Stimulated activated naive CD8-positive, alpha-beta T cell treated with anti-CD3 and anti-CD28 coated beads, Interleukin-15, amount 100 ng/mL, for 72 hours (primary cell): ENCODE results near the gene ALDH1A2.
A peak's percentile ranks its signal among the peaks of the same experiment; 100 is the strongest.
"Not testable (repeated sequence)": the region's sequence is repeated elsewhere in the genome, so short reads cannot be mapped to it uniquely, and the experiment has no call there.

Experiments
- ATAC-seq: fragments of 150-1000 bp; cut with Tn5 transposase; 2 replicates; pipeline ENCODE4 v1.10.0; 2021; ENCODE audit warnings: mild to moderate bottlenecking, moderate library complexity
- DNase-seq, 2 donors: peaks; one replicate each; pipeline ENCODE4 v3.0.0; 2021 to 2022
- H3K27ac Mint-ChIP-seq, 2 donors: one replicate each; pipeline ENCODE4 v1.8.0; 2022; ENCODE audit warnings: mild to moderate bottlenecking in 2 of 2, mixed read lengths in 2 of 2, moderate library complexity in 2 of 2
- H3K27me3 Mint-ChIP-seq: one replicate; pipeline ENCODE4 v1.8.0; 2022; ENCODE audit warnings: mixed read lengths
- H3K4me1 Mint-ChIP-seq: one replicate; pipeline ENCODE4 v1.8.0; 2022; ENCODE audit warnings: mild to moderate bottlenecking, mixed read lengths
- H3K4me3 Mint-ChIP-seq, 2 donors: one replicate each; pipeline ENCODE4 v1.8.0; 2022; ENCODE audit warnings: mild to moderate bottlenecking in 2 of 2, mixed read lengths in 2 of 2, moderate library complexity in 1 of 2
- H3K9me3 Mint-ChIP-seq, 2 donors: one replicate each; pipeline ENCODE4 v1.8.0; 2022; ENCODE audit warnings: mixed read lengths in 2 of 2

ALDH1A2 gene

DNA sequence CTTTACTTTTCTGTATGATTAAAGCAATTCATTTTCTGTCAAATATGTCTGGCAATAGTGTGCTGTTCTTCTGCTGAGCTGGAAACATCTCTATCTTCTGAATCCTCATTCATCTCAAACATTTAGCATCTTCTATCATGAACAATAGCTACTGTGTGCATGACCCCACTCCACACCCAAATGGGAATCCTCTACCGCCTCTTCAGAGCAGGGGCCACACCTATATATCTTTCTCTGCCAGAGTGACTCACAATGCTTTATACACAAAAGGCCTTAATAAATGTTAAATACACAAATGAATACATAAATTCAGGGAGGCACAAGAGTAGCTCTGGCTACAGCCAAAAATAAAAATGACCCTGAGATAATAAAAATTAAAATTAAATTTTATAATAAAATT lies 8.0 kb downstream of the ALDH1A2 start:
- Mint-ChIP-seq H3K27ac (no peak overlapping the region), H3K27me3 (peaks cover 63% of the 10 kb centered on the region), H3K4me3 (no peak overlapping the region), H3K9me3 (no peaks in the 10 kb centered on the region), H3K4me1 (no peaks in the 10 kb centered on the region)
- DNase-seq: no peak
- no peak for ATAC-seq

DNA sequence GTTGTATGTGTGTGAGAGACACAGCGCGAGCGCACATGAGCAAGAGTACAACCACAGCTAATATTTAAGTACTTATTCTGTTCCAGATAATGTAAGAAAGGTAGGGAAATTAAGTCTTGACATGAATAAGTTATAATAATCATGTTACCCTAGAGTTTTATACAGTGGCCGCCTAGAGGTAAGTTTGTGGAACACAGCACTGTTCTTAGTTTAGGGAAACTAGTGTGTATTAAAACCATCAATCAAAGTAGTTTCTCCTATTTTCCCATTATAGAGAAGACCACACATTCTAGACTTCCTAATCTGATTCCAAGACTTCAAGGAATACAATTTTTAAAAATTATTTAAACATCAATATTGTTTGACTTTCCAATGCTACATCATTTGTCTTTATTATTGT lies 9.5 kb downstream of the ALDH1A2 start:
- H3K4me1 Mint-ChIP-seq: no peaks in the 10 kb centered on the region
- peaks cover 52% of the 10 kb centered on the region for H3K27me3 Mint-ChIP-seq
- ATAC-seq: no peak
- no peak for DNase-seq
- H3K4me3 Mint-ChIP-seq: no peak overlapping the region
- no peaks in the 10 kb centered on the region for H3K9me3 Mint-ChIP-seq
- no peak overlapping the region for H3K27ac Mint-ChIP-seq

DNA sequence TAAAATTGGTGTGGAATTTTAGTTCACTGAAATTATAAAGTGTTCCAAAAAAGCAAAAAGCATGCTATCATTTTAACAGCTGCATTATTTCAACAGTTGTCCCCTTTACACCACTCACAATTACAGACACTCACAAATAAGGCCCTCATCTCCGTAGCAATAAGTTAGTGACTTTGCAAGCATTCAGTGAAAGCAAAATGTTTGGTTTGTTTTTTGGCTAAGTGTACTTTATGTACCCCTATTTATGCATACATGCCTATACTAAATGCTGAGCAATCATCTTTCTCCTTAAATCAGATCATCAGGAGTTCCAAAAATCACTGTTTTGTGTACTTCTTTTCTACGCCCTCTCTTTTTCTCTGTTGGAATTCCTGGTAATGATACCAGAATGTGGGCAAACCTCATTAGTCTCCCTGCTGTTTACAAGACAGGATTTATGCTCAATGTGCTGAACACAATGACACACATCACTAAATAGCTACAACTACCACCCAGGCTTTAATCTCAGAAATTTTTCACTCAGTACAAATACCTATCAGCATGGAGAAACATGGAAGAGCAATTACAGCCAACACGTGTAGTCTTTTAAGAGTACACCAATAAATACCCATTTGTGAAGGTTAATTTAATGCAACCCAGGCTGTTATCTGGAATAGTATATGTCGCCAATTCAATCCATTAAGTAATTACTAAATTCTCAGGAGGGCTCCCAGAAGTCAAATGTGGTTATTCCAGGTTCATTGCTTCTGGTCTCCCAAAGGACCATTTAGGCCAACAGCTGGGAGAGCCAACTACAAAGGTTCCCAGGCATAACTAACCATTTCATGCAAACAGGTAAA lies 12.0 kb downstream of the ALDH1A2 start:
- H3K27me3 Mint-ChIP-seq: peaks cover 46% of the 10 kb centered on the region

DNA sequence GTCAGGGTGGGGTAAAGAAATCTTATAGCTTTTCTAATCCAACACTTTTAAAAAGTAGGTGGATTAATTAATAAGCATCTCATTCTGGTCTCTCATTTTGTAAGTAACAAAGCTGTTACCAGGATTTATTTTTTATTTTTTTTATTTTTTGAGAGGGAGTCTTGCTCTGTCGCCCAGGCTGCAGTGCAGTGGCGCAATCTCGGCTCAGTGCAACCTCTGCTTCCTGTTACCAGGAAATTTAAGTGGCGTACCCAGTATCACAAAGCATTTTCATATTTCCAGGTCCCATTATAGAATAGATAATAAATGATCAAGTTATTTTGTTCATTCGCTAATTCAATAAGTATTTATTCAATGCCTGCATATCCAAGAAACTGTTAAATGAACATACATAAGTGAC lies 13.2 kb downstream of the ALDH1A2 start:
- no peak overlapping the region for H3K4me3 Mint-ChIP-seq
- H3K4me1 Mint-ChIP-seq: no peaks in the 10 kb centered on the region
- no peak overlapping the region for H3K27ac Mint-ChIP-seq
- ATAC-seq: no peak
- H3K27me3 Mint-ChIP-seq: peaks cover 34% of the 10 kb centered on the region
- no peaks in the 10 kb centered on the region for H3K9me3 Mint-ChIP-seq
- no peak for DNase-seq

More for the DNA sequence above, 12.0 kb downstream of the ALDH1A2 start:
- H3K4me1 Mint-ChIP-seq: no peaks in the 10 kb centered on the region
- DNase-seq (no peak), ATAC-seq (no peak)
- no peak overlapping the region for H3K27ac Mint-ChIP-seq
- H3K4me3 Mint-ChIP-seq: no peak overlapping the region
- H3K9me3 Mint-ChIP-seq: no peaks in the 10 kb centered on the region

DNA sequence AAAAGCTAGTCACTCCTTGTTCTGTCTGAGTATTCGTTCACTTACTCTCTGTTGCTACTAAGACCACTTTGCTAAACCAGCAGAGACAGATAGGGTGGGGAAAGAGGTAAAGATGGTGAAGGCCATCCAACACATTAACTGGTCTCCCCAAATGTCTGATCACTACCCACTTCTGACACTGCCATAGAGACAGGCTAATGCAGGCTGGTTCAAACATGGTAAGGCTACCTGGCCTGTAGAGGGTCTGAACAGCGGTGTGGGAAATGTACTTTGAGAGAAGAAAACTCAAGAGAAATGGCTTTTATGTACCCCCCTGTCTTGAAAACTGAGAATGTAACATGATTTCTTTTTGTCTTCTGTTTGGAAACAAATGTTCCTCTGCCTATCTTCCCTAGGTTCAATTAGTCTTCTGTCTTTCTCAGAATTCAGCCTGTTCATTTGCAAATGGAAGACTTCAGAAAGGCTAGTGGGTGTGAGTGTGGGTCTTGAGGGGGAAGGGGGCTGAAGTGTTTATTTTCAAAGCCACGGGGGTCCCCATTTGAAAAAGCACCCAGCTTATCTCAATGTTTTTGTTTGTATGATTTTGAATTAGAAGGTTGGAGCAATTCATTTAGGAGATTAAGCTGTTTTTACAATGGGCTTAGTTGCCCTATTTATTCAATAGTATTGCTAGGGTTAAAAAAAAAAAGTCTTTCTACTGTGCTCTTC lies 15.8 kb downstream of the ALDH1A2 start:
- Mint-ChIP-seq H3K9me3 (no peaks in the 10 kb centered on the region), H3K27me3 (peaks cover 25% of the 10 kb centered on the region), H3K4me3 (no peak overlapping the region), H3K27ac (no peak overlapping the region), H3K4me1 (no peaks in the 10 kb centered on the region)
- ATAC-seq (no peak), DNase-seq (no peak)

DNA sequence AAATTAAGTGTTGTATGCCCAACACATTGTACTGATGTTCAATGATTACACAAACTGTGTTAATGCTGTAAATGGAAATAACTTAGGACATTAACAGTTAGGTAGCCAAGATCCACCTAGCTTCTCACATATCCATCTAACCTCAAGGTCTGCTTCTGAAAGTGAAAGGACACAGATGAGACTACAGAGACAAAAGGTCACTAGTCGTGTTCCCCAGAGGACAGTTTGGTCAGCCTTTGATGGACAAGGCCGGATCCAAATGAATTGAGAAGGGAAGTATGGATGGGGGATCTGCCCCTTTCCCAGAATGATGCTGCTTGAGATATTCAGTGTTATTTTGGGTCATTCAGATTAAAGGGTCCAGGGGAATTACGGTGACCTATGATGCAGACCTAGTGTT lies 17.2 kb downstream of the ALDH1A2 start:
- Mint-ChIP-seq H3K9me3 (no peaks in the 10 kb centered on the region), H3K4me3 (no peak overlapping the region), H3K4me1 (no peaks in the 10 kb centered on the region), H3K27me3 (peaks cover 21% of the 10 kb centered on the region), H3K27ac (no peak overlapping the region)
- no peak for ATAC-seq
- no peak for DNase-seq

DNA sequence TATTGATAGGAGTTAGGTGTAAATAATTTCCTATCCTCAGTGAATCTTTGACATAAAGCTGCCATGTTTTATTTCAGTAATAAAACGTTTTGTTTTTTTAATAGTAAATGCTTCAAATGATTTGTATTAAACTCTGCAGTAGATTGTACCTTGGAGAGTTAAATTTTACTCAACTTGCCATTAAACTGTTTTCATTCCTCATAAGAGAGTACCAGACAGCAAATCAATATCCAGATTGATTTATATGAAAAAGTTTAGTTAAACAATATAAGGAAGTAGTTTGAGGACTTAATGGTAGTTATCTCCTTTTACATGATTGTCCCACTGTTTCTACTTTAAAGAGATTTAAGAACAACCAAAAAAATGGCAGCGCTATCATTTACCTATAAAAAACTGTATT lies 18.4 kb downstream of the ALDH1A2 start:
- Mint-ChIP-seq H3K27ac (no peak overlapping the region), H3K27me3 (peaks cover 21% of the 10 kb centered on the region)

DNA sequence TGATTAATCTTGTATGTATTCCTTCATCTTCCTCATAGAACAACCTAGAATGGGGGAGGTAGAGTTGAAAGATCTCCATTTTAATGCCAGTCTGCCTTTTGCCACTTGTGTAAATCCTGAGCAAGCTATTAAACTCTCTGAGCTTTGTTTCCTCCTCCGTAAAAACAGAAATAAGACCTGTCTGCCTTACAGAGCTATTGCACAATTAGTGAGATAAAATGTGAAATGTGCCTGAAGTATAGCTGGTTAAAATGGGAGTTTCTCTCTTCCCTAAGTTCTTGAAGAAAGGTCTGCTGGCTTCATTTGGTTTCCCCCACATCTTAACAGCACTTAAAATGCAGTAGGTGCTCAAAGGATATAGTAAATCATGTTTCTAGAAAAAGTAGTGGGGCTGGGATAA lies 19.0 kb downstream of the ALDH1A2 start:
- no peaks in the 10 kb centered on the region for H3K4me1 Mint-ChIP-seq
- ATAC-seq: no peak
- H3K9me3 Mint-ChIP-seq: no peaks in the 10 kb centered on the region
- DNase-seq: no peak
- H3K27ac Mint-ChIP-seq: no peak overlapping the region
- H3K27me3 Mint-ChIP-seq: peaks cover 21% of the 10 kb centered on the region
- H3K4me3 Mint-ChIP-seq: no peak overlapping the region

More for the DNA sequence above, 18.4 kb downstream of the ALDH1A2 start:
- no peak for DNase-seq
- Mint-ChIP-seq H3K4me3 (no peak overlapping the region), H3K9me3 (no peaks in the 10 kb centered on the region), H3K4me1 (no peaks in the 10 kb centered on the region)
- no peak for ATAC-seq

DNA sequence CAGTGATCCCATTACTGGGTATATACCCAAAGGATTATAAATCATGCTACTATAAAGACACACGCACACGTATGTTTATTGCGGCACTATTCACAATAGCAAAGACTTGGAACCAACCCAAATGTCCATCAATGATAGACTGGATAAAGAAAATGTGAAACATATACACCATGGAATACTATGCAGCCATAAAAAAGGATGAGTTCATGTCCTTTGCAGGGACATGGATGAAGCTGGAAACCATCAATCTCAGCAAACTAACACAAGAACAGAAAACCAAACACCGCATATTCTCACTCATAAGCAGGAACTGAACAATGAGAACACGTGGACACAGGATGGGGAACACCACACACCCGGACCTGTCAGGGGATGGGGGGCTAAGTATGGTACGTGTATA lies 20.1 kb downstream of the ALDH1A2 start:
- H3K4me3 Mint-ChIP-seq, H3K4me1 Mint-ChIP-seq, ATAC-seq, H3K27ac Mint-ChIP-seq, DNase-seq, H3K9me3 Mint-ChIP-seq: not testable (repeated sequence)
- H3K27me3 Mint-ChIP-seq: peaks cover 21% of the 10 kb centered on the region

DNA sequence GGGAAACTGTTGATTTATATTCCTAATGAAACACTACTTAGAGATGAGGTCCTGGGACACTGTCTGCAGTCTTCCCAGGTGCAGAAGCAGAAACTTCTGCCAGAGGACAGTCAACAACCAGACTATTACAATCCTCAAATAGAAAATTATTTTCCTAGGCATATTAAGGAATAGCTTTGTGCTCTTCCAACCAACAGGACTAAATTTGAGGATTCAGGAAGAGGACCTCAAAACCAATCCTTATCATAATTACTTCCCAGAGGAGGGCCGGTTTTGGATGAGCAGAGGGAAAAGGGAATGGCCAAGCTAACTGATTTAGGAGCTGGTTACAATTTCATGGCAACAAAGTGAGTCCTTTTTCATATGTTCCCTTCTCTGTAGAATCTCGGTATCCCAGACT lies 21.0 kb downstream of the ALDH1A2 start:
- Mint-ChIP-seq H3K27ac (no peak overlapping the region), H3K9me3 (no peaks in the 10 kb centered on the region), H3K27me3 (peaks cover 21% of the 10 kb centered on the region), H3K4me3 (no peak overlapping the region), H3K4me1 (no peaks in the 10 kb centered on the region)
- DNase-seq: no peak
- ATAC-seq: no peak

DNA sequence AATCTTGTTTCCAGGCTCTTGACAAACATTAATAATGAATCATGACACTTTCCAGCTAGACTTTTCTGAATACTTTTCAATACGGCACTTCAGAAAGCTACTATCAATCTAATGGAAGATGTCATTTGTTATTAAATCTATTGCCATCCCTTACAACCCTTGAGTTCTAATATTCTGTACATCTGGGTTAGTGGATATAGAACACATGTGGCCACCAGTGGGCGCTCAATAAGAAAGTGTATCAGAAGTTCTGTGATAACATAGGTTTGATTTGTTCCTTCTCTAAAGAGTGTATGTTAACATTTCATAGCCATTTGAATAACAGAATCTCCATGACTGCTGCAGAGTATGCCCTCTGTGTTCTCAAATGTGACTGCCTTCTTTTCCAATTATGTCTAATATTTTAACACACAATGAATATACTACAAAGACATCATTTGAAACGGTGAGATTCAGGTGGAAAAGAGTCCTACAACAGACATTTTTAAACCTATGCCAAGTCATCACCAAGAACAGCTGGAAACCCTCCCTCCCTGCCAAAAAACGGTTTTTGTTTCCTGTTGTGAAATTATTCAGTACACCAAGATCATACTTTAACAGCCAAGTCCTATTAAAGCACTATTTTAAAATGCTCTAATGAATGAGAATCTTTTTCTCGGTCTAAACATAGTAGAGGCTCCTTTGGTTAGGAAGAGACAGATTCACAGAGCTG lies 22.2 kb downstream of the ALDH1A2 start:
- H3K4me3 Mint-ChIP-seq: no peak overlapping the region
- no peaks in the 10 kb centered on the region for H3K9me3 Mint-ChIP-seq
- ATAC-seq (no peak), DNase-seq (peak; percentile 8 to 22)
- no peak overlapping the region for H3K27ac Mint-ChIP-seq
- peaks cover 21% of the 10 kb centered on the region for H3K27me3 Mint-ChIP-seq
- no peaks in the 10 kb centered on the region for H3K4me1 Mint-ChIP-seq

DNA sequence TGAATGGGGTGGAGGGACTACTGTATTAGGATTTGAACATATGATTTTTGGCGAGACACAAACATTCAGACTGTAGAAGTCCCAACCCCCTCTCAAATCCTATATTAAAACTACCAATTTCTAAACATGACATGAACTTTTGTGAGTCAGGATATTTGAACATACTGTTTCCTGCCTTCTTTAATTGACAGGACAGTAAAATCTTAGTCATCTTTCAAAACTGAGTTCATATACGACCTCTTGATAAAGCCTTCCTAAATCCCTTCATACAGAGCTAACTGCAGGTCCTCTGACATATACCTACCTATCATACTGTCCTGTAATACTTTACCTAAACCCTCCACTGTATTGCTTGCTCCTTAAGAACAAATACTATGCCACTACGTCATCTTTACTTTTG lies 23.5 kb downstream of the ALDH1A2 start:
- no peaks in the 10 kb centered on the region for H3K4me1 Mint-ChIP-seq
- ATAC-seq (no peak), DNase-seq (no peak)
- H3K4me3 Mint-ChIP-seq: no peak overlapping the region
- H3K27me3 Mint-ChIP-seq: peaks cover 22% of the 10 kb centered on the region
- no peaks in the 10 kb centered on the region for H3K9me3 Mint-ChIP-seq
- H3K27ac Mint-ChIP-seq: no peak overlapping the region

DNA sequence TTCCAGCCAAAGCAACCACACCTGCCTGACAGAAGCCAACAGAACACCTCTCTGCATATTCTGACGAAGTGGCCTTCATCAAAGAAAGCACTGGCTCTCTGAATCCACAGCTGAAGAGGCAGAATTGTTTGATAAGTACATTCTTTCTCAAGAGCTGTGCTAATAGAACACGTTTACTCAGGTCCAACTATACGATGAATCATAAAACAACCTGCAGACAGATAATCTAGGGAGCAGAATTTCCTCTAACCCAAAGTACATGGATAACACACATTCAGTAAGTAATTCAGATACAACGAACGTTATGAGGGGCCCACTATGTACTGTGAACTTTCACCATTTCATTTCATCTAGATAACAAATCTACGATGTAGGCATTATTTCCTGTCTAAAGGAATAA lies 25.4 kb downstream of the ALDH1A2 start:
- no peak overlapping the region for H3K4me3 Mint-ChIP-seq
- no peak for DNase-seq
- no peak for ATAC-seq

DNA sequence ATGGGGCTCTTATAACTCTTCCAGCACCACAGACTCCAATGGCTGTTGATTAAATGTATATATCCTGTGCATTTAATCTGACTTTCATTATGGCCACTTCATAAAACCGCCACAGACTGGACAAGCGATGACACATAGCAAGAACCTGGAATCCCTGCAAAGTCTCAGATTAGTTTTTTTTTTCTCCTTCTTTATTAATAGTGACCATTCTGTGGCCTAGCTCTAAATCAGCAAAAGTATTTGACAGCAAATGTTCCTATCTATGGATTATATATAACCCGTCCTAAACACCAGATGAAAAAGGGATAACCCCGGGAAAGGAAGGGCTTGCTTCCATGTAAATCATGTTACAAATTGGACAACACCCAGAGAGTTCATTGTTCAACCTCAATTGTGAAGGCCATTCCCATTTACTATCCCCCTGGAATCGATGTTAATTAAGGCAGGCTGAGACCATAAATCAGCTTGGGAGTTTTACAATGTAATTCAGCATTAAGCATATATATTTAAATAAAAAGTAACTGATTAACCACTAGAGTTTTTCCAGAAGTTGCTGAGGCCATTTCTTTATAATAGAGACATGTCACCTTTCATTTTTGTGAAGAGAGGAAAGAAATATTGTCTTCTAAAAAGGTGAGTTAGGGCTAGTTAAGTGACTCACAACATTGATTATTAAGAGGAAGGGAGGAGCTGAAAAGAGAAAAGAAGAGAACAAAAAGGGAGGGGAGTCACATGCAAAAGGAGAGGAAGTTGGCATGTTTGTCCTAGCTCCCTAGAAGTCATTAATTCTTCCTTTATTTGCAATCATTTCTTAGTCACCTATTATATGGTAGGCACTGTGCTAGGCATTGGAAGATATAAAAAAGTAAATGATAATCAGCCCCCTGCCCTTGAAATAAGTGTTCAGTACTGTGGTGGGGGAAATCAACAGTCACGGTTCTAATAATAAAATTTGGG lies 26.2 kb downstream of the ALDH1A2 start:
- ATAC-seq: no peak
- DNase-seq: no peak
- H3K4me3 Mint-ChIP-seq: no peak overlapping the region
- no peaks in the 10 kb centered on the region for H3K9me3 Mint-ChIP-seq
- no peak overlapping the region for H3K27ac Mint-ChIP-seq
- peaks cover 14% of the 10 kb centered on the region for H3K27me3 Mint-ChIP-seq
- H3K4me1 Mint-ChIP-seq: no peaks in the 10 kb centered on the region

More for the DNA sequence above, 25.4 kb downstream of the ALDH1A2 start:
- peaks cover 22% of the 10 kb centered on the region for H3K27me3 Mint-ChIP-seq
- H3K4me1 Mint-ChIP-seq: no peaks in the 10 kb centered on the region
- H3K9me3 Mint-ChIP-seq: no peaks in the 10 kb centered on the region
- no peak overlapping the region for H3K27ac Mint-ChIP-seq

DNA sequence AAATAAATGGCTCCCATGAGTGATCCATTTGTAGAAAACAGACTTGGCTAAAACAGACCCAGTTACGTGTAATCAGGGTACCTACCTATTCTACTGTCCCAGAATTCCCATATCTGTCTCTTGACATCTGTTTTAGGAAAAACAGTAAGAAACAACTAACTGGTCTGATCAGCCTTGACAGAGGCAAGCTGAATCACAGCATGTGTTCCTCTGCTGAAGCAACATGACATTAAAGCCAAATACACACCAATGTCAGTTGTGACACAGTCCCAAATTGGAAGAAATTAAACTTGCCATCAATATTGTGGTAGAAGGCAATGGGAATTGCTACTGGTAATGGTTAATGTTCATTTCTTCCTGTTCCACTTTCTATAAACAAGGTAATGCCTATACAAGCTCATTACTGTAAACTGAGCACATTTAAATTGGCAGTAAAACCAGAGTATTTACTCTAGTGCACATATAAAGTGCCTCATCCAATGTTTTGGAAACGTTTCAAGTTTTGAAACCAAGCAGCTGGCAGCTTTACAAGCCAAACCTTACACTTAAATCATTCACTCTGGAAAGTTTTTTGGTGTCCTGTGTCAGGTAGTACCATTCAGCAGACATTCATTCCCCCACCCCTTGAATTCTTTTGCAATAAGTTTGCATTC lies 27.0 kb downstream of the ALDH1A2 start:
- Mint-ChIP-seq H3K9me3 (no peaks in the 10 kb centered on the region), H3K27me3 (peaks cover 10% of the 10 kb centered on the region), H3K4me3 (no peak overlapping the region), H3K27ac (no peak overlapping the region), H3K4me1 (no peaks in the 10 kb centered on the region)
- ATAC-seq (no peak), DNase-seq (no peak)
